Neural crest cell (in vitro differentiated cells): ENCODE measurements around the gene FCAMR. TPM values are rescaled to one million over a fixed set of nuclear protein-coding genes. Genes with fewer than 3 reads are reported as not detected.

Source experiments
- DNase-seq: peaks from one replicate; pipeline ENCODE4 v3.0.0; 2021; ENCODE audit warnings: low read depth, mixed read lengths, low spot score
- H3K27ac Mint-ChIP-seq: one replicate; pipeline ENCODE4 v1.8.0; 2021; ENCODE audit warnings: mild to moderate bottlenecking, mixed read lengths; ENCODE audit not compliant: unreplicated experiment
- H3K27me3 Mint-ChIP-seq: 2 replicates; pipeline ENCODE4 v1.8.0; 2021; ENCODE audit warnings: low read depth, mild to moderate bottlenecking, mixed read lengths
- H3K36me3 Mint-ChIP-seq: 2 replicates; pipeline ENCODE4 v1.8.0; 2021; ENCODE audit warnings: low read depth, mild to moderate bottlenecking, mixed read lengths
- H3K4me1 Mint-ChIP-seq: 2 replicates; pipeline ENCODE4 v1.8.0; 2021; ENCODE audit warnings: mixed read lengths
- H3K4me3 Mint-ChIP-seq: one replicate; pipeline ENCODE4 v1.8.0; 2021; ENCODE audit warnings: mild to moderate bottlenecking, mixed read lengths
- H3K9me3 Mint-ChIP-seq: 2 replicates; pipeline ENCODE4 v1.8.0; 2021; ENCODE audit warnings: mixed read lengths
- total RNA-seq: library from RNA; stranded (reverse); gene quantifications from 2 replicates; pipeline ENCODE4 v1.2.1, GENCODE V29; 2021
- TF ChIP-seq, protein P1 (sequence below): fragments of 200-600 bp; sonication (generic); conservative IDR thresholded peaks from 2 replicates; pipeline ENCODE4 v1.5.0; 2021; ENCODE audit warnings: antibody characterized with exemption, mild to moderate bottlenecking

FCAMR gene
- total RNA-seq, 1 donor from 2014 or later = not detected

- H3K4me1 Mint-ChIP-seq = peaks cover 10% of the 10 kb centered on the region
- no peak overlapping the region for H3K4me3 Mint-ChIP-seq
- H3K27ac Mint-ChIP-seq = no peak overlapping the region
- TF ChIP-seq, protein P1, sequence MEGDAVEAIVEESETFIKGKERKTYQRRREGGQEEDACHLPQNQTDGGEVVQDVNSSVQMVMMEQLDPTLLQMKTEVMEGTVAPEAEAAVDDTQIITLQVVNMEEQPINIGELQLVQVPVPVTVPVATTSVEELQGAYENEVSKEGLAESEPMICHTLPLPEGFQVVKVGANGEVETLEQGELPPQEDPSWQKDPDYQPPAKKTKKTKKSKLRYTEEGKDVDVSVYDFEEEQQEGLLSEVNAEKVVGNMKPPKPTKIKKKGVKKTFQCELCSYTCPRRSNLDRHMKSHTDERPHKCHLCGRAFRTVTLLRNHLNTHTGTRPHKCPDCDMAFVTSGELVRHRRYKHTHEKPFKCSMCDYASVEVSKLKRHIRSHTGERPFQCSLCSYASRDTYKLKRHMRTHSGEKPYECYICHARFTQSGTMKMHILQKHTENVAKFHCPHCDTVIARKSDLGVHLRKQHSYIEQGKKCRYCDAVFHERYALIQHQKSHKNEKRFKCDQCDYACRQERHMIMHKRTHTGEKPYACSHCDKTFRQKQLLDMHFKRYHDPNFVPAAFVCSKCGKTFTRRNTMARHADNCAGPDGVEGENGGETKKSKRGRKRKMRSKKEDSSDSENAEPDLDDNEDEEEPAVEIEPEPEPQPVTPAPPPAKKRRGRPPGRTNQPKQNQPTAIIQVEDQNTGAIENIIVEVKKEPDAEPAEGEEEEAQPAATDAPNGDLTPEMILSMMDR = no peak
- H3K27me3 Mint-ChIP-seq = peaks cover 3% of the 10 kb centered on the region
- DNase-seq = no peak
- peaks cover 3% of the 10 kb centered on the region for H3K9me3 Mint-ChIP-seq
- H3K36me3 Mint-ChIP-seq = no peaks in the 10 kb centered on the region
Measured at GRCh38 chr1:207003210-207003609, 33.0 kb upstream of the FCAMR start.

- H3K9me3 Mint-ChIP-seq = peaks cover 3% of the 10 kb centered on the region
- DNase-seq = no peak
- H3K27me3 Mint-ChIP-seq = peaks cover 3% of the 10 kb centered on the region
- TF ChIP-seq, protein P1 = no peak
- peaks cover 10% of the 10 kb centered on the region for H3K4me1 Mint-ChIP-seq
- H3K27ac Mint-ChIP-seq = no peak overlapping the region
- no peak overlapping the region for H3K4me3 Mint-ChIP-seq
- no peaks in the 10 kb centered on the region for H3K36me3 Mint-ChIP-seq
Measured at GRCh38 chr1:207002724-207003146, 32.5 kb upstream of the FCAMR start.

- H3K36me3 Mint-ChIP-seq = no peaks in the 10 kb centered on the region
- peaks cover 3% of the 10 kb centered on the region for H3K27me3 Mint-ChIP-seq
- TF ChIP-seq, protein P1 = no peak
- H3K4me3 Mint-ChIP-seq = no peak overlapping the region
- H3K27ac Mint-ChIP-seq = peak overlapping the region; percentile 69
- DNase-seq = no peak
- no peaks in the 10 kb centered on the region for H3K4me1 Mint-ChIP-seq
- no peaks in the 10 kb centered on the region for H3K9me3 Mint-ChIP-seq
Measured at GRCh38 chr1:207001492-207002245, 31.4 kb upstream of the FCAMR start.

GRCh38 chr1:207000651-207001291 lies 30.5 kb upstream of the FCAMR start:
- H3K27ac Mint-ChIP-seq = no peak overlapping the region
- DNase-seq = no peak
- H3K4me1 Mint-ChIP-seq = no peaks in the 10 kb centered on the region
- H3K36me3 Mint-ChIP-seq = no peaks in the 10 kb centered on the region
- peaks cover 3% of the 10 kb centered on the region for H3K27me3 Mint-ChIP-seq
- TF ChIP-seq, protein P1 = no peak
- no peak overlapping the region for H3K4me3 Mint-ChIP-seq
- H3K9me3 Mint-ChIP-seq = no peaks in the 10 kb centered on the region

DNA sequence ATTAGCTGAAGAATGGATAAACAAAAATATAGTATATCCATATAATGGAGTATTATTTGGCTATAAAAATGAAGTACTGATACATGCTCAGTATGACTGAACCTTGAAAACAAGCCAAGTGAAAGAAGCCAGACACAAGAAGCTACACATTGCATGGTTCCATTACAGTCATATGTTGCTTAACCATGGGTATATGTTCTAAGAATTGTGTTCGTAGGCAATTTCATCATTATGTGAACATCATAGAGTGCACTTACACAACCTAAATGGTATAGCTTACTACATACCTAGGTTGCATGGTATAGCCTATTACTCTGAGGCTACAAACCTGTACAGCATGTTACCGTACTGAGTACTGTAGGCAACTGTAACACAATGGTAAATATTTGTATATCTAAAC lies 28.6 kb upstream of the FCAMR start:
- H3K9me3 Mint-ChIP-seq = no peaks in the 10 kb centered on the region
- H3K4me3 Mint-ChIP-seq = no peak overlapping the region
- H3K4me1 Mint-ChIP-seq = no peaks in the 10 kb centered on the region
- DNase-seq = no peak
- peaks cover 5% of the 10 kb centered on the region for H3K27me3 Mint-ChIP-seq
- no peak overlapping the region for H3K27ac Mint-ChIP-seq
- TF ChIP-seq, protein P1 = no peak
- no peaks in the 10 kb centered on the region for H3K36me3 Mint-ChIP-seq
